Measurements from ENCODE around the gene NUP98.

NUP98 gene

DNA sequence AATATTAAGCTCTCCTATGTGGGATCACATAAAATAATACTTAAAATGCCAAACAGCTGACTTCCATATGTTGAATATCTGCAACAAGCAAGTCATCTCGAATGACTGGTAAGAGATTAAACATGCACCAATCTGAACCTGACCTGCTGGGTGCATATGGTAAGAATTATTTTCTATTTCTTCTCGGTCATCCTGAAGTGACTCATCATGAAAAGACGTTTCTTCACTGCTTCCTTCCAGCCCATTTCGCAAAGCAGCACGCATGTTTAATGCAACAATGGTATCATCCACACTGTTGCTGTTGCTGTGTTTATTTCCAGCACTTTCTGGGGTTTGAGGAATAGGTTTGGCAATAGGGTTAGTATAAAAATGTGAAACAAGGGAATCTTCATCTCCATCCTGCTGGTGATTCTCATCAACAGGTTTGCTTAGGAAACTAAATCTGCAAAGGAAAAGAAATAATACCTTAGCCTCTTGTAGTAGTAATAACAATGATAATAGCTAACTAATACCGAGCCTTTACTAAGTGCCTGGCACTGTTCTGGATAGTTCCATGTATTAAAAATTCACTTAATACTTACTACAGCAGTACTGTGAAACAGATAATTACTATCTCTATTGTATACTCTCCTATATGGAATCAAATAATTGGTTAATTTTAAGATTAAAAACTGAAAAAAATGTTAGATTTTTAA is 74.2 kb downstream of the NUP98 start:
- TF ChIP-seq, protein P1, sequence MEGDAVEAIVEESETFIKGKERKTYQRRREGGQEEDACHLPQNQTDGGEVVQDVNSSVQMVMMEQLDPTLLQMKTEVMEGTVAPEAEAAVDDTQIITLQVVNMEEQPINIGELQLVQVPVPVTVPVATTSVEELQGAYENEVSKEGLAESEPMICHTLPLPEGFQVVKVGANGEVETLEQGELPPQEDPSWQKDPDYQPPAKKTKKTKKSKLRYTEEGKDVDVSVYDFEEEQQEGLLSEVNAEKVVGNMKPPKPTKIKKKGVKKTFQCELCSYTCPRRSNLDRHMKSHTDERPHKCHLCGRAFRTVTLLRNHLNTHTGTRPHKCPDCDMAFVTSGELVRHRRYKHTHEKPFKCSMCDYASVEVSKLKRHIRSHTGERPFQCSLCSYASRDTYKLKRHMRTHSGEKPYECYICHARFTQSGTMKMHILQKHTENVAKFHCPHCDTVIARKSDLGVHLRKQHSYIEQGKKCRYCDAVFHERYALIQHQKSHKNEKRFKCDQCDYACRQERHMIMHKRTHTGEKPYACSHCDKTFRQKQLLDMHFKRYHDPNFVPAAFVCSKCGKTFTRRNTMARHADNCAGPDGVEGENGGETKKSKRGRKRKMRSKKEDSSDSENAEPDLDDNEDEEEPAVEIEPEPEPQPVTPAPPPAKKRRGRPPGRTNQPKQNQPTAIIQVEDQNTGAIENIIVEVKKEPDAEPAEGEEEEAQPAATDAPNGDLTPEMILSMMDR (IDR thresholded peaks at IDR 0.05): no peak
- peaks cover 92 to 96% (median 95%) of the 10 kb centered on the region in 3 donors for H3K36me3 ChIP-seq
- DNase-seq: no peak

DNA sequence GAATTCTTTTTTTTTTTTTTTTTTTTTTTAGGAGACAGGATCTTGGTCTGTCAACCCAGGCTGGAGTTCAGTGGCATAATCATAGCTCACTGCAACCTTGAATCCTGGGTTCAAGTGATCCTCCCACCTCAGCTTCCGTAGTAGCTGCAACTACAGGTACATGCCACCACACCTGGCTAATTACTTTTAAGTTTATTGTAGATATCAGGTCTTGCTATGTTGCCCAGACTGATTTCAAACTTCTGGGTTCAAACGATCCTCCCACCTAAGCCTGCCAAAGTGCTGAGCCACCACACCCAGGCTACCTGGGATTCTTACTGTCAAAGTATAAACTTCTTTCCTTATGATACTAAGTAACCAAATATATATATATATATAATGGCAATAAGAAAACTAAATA is 75.3 kb downstream of the NUP98 start:
- no peaks in the 10 kb centered on the region for H3K27me3 ChIP-seq
- DNase-seq: no peak
- intact Hi-C loops (cut with DNase I; ENCODE audit: low total_unique reads): no loop called here
- H3K9me3 ChIP-seq: no peaks in the 10 kb centered on the region
- peaks cover 94 to 96% (median 95%) of the 10 kb centered on the region in 3 donors for H3K36me3 ChIP-seq
- H3K4me3 ChIP-seq: no peak overlapping the region
- no peak overlapping the region for H3K27ac ChIP-seq
- TF ChIP-seq, protein P1 (IDR thresholded peaks at IDR 0.05): no peak
- H3K4me1 ChIP-seq: no peaks in the 10 kb centered on the region

More for the DNA sequence above, 74.2 kb downstream of the NUP98 start:
- Histone ChIP-seq H3K4me1 (no peaks in the 10 kb centered on the region), H3K4me3 (no peak overlapping the region), H3K9me3 (no peaks in the 10 kb centered on the region), H3K27me3 (no peaks in the 10 kb centered on the region), H3K27ac (no peak overlapping the region)
- intact Hi-C loops (cut with DNase I; ENCODE audit: low total_unique reads): no loop called here

DNA sequence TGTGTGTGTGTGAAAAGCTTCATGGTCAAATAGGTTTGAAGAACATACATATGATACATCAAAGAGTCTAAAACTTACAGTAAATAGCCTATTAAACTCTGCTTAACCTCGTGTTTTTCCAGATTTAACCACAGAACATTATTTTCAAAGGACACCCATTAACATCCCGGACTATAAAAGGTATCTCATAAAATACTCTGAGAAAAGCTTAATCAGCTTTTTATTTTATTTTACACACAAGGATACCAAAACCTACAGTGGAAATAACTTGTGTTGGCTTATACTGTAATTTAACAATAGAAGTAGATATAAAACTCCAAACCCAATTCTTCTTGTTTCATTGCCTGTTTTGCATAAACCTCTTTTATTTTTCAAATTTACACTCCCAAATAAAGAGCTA is 76.4 kb downstream of the NUP98 start:
- H3K27ac ChIP-seq: no peak overlapping the region
- H3K27me3 ChIP-seq: no peaks in the 10 kb centered on the region
- no peaks in the 10 kb centered on the region for H3K4me1 ChIP-seq
- no peaks in the 10 kb centered on the region for H3K9me3 ChIP-seq
- no peak overlapping the region for H3K4me3 ChIP-seq
- intact Hi-C loops (cut with DNase I; ENCODE audit: low total_unique reads): no loop called here
- TF ChIP-seq, protein P1 (IDR thresholded peaks at IDR 0.05): no peak
- H3K36me3 ChIP-seq: peaks cover 96 to 98% (median 97%) of the 10 kb centered on the region in 3 donors
- DNase-seq: no peak

DNA sequence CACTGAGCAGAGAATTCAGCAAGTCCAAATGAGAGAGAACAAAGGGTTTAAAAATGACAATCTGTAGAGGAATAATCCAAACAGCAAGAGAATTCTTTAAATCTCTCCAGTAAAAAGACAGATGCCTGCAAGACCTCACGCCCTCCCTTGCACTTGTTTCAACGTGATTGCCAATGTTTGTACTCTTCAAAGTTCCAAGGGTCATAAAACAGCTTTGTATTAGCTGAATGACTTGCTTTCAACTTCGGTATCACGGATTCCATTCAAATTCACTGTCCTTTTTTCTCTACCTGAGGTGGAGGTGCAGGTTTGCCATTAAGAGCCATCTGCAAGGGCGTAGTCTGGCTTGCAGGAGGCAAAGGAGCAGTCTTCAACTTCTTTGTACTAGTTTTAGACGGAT is 85.1 kb downstream of the NUP98 start:
- no peaks in the 10 kb centered on the region for H3K27me3 ChIP-seq
- TF ChIP-seq, protein P1 (IDR thresholded peaks at IDR 0.05): no peak
- H3K9me3 ChIP-seq: no peaks in the 10 kb centered on the region
- DNase-seq: no peak
- no peak overlapping the region for H3K4me3 ChIP-seq
- peaks cover 56 to 77% (median 72%) of the 10 kb centered on the region in 3 donors for H3K36me3 ChIP-seq
- intact Hi-C loops (cut with DNase I; ENCODE audit: low total_unique reads): no loop called here
- H3K4me1 ChIP-seq: no peaks in the 10 kb centered on the region
- no peak overlapping the region for H3K27ac ChIP-seq

DNA sequence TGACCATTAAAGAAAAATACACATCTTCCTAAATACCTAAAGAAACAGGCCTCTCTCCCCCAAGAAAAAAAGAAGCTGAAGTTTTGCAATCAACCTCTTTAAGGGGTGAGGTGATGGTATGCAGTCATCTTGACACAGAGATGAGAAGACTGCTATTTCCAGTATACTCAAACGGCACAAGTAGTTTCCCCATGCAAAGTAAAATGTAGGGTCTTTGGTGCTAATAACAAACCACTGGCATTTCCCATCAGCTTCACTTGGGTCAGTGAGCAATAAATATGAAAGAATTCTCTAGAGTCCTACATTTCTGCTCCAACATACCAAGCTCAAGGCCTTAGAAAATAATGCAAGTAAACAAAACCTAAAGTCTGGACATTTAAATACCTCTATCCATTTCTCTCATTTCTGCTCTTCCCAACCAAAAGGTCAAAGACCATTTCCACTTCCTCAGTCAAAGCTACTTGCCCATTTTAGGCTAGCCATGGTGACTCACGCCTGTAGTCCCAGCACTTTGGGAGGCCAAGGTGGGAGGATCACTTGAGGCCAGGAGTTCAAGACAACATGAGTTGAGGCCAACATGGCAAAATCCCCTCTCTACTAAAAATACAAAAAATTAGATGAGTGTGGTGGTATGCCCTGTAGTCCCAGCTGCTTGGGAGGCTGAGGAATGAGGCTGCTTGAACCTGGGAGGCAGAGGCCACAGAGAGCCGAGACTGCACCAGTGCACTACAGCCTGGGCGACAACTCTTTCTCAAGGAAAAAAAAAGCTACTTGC is 86.7 kb downstream of the NUP98 start:
- no peaks in the 10 kb centered on the region for H3K4me1 ChIP-seq
- H3K27ac ChIP-seq: no peak overlapping the region
- intact Hi-C loops (cut with DNase I; ENCODE audit: low total_unique reads): no loop called here
- no peaks in the 10 kb centered on the region for H3K9me3 ChIP-seq
- no peak overlapping the region for H3K4me3 ChIP-seq
- TF ChIP-seq, protein P1 (IDR thresholded peaks at IDR 0.05): no peak
- H3K36me3 ChIP-seq: peaks cover 47 to 70% (median 69%) of the 10 kb centered on the region in 3 donors
- no peaks in the 10 kb centered on the region for H3K27me3 ChIP-seq
- DNase-seq: no peak
